Panc1 (cell line): ENCODE results near the gene GJB2. TPM values are rescaled to one million over a fixed set of nuclear protein-coding genes. Genes with fewer than 3 reads are reported as not detected.
A peak's percentile ranks its signal among the peaks of the same experiment; 100 is the strongest.

ENCODE experiments used
- ATAC-seq: fragments of 200-7000 bp; cut with Tn5 transposase; 2 replicates; pipeline ENCODE4 v1.9.1; 2020; ENCODE audit warnings: mild to moderate bottlenecking, moderate library complexity
- BruUV-seq: library from RNA; stranded (reverse); fragments of 400-500 nt; replicated peaks from 2 replicates; lab custom pipeline; 2021; lab: Mats Ljungman, UMichigan
- CTCF ChIA-PET: fragments of 300-600 bp; sonication (Branson Sonifier 250); formaldehyde crosslinking; loops from one replicate; lab custom pipeline; 2022; ENCODE audit warnings: antibody characterized with exemption; lab: Charles Lee
- POLR2A ChIA-PET: fragments of 300-600 bp; sonication (Branson Sonifier 250); formaldehyde crosslinking; loops from one replicate; lab custom pipeline; 2022; ENCODE audit warnings: antibody characterized with exemption; lab: Charles Lee
- DNase-seq: peaks from one replicate; pipeline ENCODE4 v3.0.0-alpha.2; 2010; ENCODE audit warnings: low read depth, low spot score
- H3K27ac ChIP-seq: 2 replicates; pipeline ENCODE4 v1.5.1; 2011; ENCODE audit warnings: mild to moderate bottlenecking, low read length, inconsistent platforms
- H3K27me3 ChIP-seq: fragments of 200-500 bp; sonication (Bioruptor generic); 2 replicates; pipeline ENCODE4 v1.6.0; 2014; ENCODE audit warnings: low read length, inconsistent platforms; ENCODE audit not compliant: control insufficient read depth, insufficient read depth
- H3K36me3 ChIP-seq: fragments of 200-500 bp; sonication (Bioruptor generic); 2 replicates; pipeline ENCODE4 v1.5.1; 2014; ENCODE audit warnings: inconsistent platforms, mild to moderate bottlenecking, low read length, moderate library complexity; ENCODE audit not compliant: control insufficient read depth, insufficient read depth
- H3K4me1 ChIP-seq: 2 replicates; pipeline ENCODE4 v1.5.1; 2011; ENCODE audit warnings: inconsistent platforms, mild to moderate bottlenecking, low read length, moderate library complexity; ENCODE audit not compliant: control insufficient read depth, insufficient read depth
- H3K4me3 ChIP-seq, 2 experiments: 2 replicates each; pipeline ENCODE4 v1.5.1; 2011 to 2012; ENCODE audit warnings: low read depth in 2 of 2, low read length in 2 of 2, mild to moderate bottlenecking in 2 of 2, inconsistent platforms in 1 of 2, moderate library complexity in 1 of 2
- H3K9me3 ChIP-seq: fragments of 200-500 bp; sonication (Bioruptor generic); 2 replicates; pipeline ENCODE4 v1.5.1; 2014; ENCODE audit warnings: low read depth, mild to moderate bottlenecking, inconsistent platforms, low read length, moderate library complexity; ENCODE audit not compliant: control insufficient read depth, insufficient read depth
- CTCF ChIP-seq: fragments of 450-650 bp; IDR thresholded peaks from 2 replicates; pipeline ENCODE4 v1.5.1; 2017; ENCODE audit warnings: mild to moderate bottlenecking
- POLR2AphosphoS5 ChIP-seq: IDR thresholded peaks from 2 replicates; pipeline ENCODE4 v1.6.1; 2012; ENCODE audit warnings: mild to moderate bottlenecking, low read depth, low read length, moderate library complexity
- REST ChIP-seq, 2 experiments: IDR thresholded peaks; 2 replicates each; pipeline ENCODE4 v1.6.1; 2011 to 2012; ENCODE audit warnings: low read depth in 2 of 2, control low read depth in 1 of 2, low read length in 1 of 2, mild to moderate bottlenecking in 1 of 2, moderate library complexity in 1 of 2; ENCODE audit not compliant: insufficient read depth in 1 of 2
- SIN3A ChIP-seq: IDR thresholded peaks from 2 replicates; pipeline ENCODE4 v1.6.1; 2012; ENCODE audit warnings: low read depth, mild to moderate bottlenecking, low read length, moderate library complexity, borderline replicate concordance; ENCODE audit not compliant: insufficient read depth
- TCF7L2 ChIP-seq: IDR thresholded peaks from 2 replicates; pipeline ENCODE4 v1.6.1; 2011; ENCODE audit warnings: mild to moderate bottlenecking, low read depth, low read length, inconsistent platforms
- in situ Hi-C: cut with HindIII; loops from 2 replicates; pipeline ENCODE4 v1.10.0; 2016; ENCODE audit warnings: low sequenced_read_pairs, low pct_unique_long_range_greater_than_20kb
- intact Hi-C: fragments of 100-400 bp; cut with micrococcal nuclease; formaldehyde crosslinking; loops from one replicate; pipeline ENCODE4 v1.10.0; 2022; ENCODE audit not compliant: unreplicated experiment
- total RNA-seq: library from RNA; stranded (reverse); gene quantifications from one replicate; pipeline ENCODE4 v1.2.1, GENCODE V29; 2021; ENCODE audit not compliant: unreplicated experiment

The GJB2 gene
- total RNA-seq, 1 experiment from 2014 or later: 54.2 TPM

GRCh38 chr13:20161275-20161950, 31.3 kb downstream of the GJB2 start:
- DNase-seq (no peak), ATAC-seq (peak; percentile 53)
- H3K27me3 ChIP-seq: no peaks in the 10 kb centered on the region
- in situ Hi-C loops: no loop called here
- TF ChIP-seq POLR2AphosphoS5: no peak
- TF ChIP-seq REST (IDR thresholded peaks at IDR 0.05; ENCODE audit: insufficient read depth in 1 of 2, low read depth in 2 of 2, low read length in 1 of 2): no peak
- TF ChIP-seq SIN3A: no peak
- TF ChIP-seq CTCF: no peak
- TF ChIP-seq TCF7L2: no peak
- H3K4me3 ChIP-seq: peak overlapping the region; percentile 61 to 76
- intact Hi-C loops: loop anchor here (5.0 kb wide), 2 partner anchors 34 to 234 kb away; no protein-coding TSS in a partner anchor
- POLR2A ChIA-PET: interaction anchor here (0.7 kb wide), 1 partner anchor 120 kb away, joined by 3 read pairs; no protein-coding TSS in a partner anchor
- H3K27ac ChIP-seq: 0 out of 2 replicates have a peak overlapping the region, but pooled peaks have one; percentile 23
- H3K4me1 ChIP-seq: peaks cover 7% of the 10 kb centered on the region; the same call in 1 of the 2 replicates
- CTCF ChIA-PET: no interaction called here
- H3K9me3 ChIP-seq: no peaks in the 10 kb centered on the region
- no peaks in the 10 kb centered on the region for H3K36me3 ChIP-seq
- no TSS peak for BruUV-seq

- ChIA-PET CTCF (interaction anchor here (0.6 kb wide), 1 partner anchor 21 kb away, joined by 4 read pairs; no protein-coding TSS in a partner anchor), POLR2A (interaction anchor here (0.6 to 0.7 kb wide), 2 partner anchors 37 to 121 kb away, joined by 3 to 9 read pairs; no protein-coding TSS in a partner anchor)
- in situ Hi-C loops (no loop called here), intact Hi-C loops (loop anchor here (5.0 kb wide), 2 partner anchors 33 to 233 kb away; no protein-coding TSS in a partner anchor)
- Histone ChIP-seq H3K27me3 (no peaks in the 10 kb centered on the region), H3K4me1 (peaks cover 5% of the 10 kb centered on the region; the same call in 1 of the 2 replicates), H3K36me3 (no peaks in the 10 kb centered on the region), H3K9me3 (no peaks in the 10 kb centered on the region), H3K27ac (peak within 1 kb of the TSS; percentile 71), H3K4me3 (peak within 1 kb of the TSS; percentile 61 to 76)
- TF ChIP-seq TCF7L2 (no peak), POLR2AphosphoS5 (no peak), REST (IDR thresholded peaks at IDR 0.05; ENCODE audit: insufficient read depth in 1 of 2, low read depth in 2 of 2, low read length in 1 of 2) (no peak), CTCF (no peak), SIN3A (peak; percentile 64; the same call in 1 of the 2 replicates)
- ATAC-seq: peak; percentile 92
- BruUV-seq: no TSS peak
- no peak for DNase-seq
These were observed 32.1 kb downstream of the GJB2 start, which contains the start of gene GJA3 for GRCh38 chr13:20160306-20161274. Gene GJA3, minus strand, starts transcription at chr13:20161052. Its CDS starts 17,764 bp downstream, at chr13:20143288.
